NCI-H2196 (cell line): ENCODE results near the gene PPFIBP2.
A peak's percentile ranks its signal among the peaks of the same experiment; 100 is the strongest.

Experiments used
- DNase-seq: peaks from one replicate; lab custom pipeline; 2025; ENCODE audit not compliant: unreplicated experiment; lab: John Stamatoyannopoulos, UW

The PPFIBP2 gene

GRCh38 chr11:7524462-7525235, 10.8 kb downstream of the PPFIBP2 start:
- peak; percentile 12 for DNase-seq

- DNase-seq: no peak
These were observed 11.6 kb downstream of the PPFIBP2 start for GRCh38 chr11:7525424-7525823.

DNA sequence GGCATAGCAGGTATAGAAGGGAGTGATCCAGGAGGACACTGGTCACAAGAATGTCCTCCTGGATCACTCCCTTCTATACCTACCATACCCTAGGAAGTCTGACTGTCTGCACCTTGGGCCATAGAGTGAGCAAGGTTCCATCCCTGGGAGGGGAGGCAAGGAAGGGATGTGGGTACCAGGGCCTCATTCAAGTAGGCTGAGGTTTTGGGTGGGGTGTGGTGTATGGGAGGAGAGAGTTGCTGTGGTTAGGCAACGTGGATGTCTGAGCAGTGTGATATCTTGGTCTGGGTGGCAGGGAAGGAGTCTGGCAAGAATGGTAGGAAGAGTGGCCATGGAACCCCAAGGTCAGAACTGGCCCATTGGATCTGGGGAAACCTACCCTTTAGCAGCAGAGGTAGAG, 13.2 kb downstream of the PPFIBP2 start:
- DNase-seq: no peak

DNA sequence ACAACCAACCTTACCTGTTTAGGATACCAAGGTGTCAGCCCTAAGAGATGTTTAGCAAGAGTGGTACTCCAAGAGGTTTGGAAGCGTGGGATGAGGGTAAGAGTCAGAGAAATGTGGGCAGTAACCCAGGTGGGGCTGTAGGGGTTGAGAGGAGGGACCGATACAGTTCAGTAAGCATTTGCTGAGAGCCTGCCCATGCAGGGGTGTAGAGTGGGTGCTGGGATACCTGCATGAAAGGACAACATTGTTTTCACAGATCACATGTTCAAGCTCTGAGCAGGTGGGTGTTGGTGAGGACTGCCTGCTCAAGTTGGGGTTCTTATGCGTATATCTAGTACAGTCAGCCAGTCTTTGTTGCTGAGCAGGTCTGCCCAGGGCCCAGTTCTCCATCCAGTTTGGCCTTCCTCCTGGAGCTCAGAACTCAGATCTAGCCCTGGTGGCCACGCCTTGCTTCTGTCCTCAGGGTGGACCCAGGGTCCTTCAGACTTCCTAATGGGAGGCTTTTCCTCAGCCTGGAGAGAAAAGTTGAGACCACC, 14.8 kb downstream of the PPFIBP2 start:
- no peak for DNase-seq

DNA sequence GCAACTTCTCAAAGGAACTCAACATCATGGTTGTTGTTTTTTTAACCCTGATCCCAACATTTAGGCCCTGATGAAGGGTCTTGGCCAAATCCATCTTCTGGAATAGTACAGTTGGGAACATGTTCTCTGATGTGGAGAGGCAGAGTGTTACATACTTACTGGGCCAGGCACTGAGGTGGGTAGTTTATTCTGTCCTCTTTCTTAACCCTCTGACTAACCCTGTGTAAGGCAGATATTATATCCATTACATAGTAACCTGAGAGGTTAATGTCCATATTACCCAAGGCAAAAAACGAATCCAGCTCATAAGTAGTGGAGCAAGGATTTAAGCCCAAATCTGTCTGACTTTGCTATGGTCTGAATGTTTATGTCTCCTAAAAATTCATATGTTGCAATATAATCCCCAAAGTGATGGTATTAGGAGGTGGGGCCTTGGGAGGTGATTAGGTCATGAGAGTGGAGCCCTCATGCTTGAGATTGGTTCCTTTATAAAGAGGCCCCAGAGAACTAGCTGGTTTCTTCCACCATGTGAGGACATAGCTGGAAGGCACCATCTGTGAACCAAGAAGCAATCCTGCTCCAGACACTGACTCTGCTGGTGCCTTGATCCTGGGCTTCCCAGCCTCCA, 16.3 kb downstream of the PPFIBP2 start:
- no peak for DNase-seq

DNA sequence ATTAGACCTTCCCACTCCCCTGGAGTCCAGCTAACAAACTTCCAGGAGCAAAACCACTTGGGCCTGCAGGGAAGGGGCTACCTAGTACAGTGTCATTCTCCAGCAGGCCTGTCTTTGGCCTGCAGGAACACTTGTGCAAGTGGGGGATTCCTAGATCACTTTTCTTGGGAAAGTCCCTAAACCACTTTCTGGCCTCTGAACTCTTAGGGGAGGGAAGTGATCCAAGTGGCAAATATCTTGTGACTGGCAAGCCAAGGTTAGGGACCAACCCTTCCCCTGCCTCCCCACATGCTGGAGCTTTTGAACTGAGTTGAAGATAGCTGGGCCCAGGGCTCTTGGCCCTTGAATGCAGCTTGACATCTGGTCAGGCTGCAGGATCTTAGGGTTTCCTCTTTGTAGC, 17.2 kb downstream of the PPFIBP2 start:
- DNase-seq: no peak

DNA sequence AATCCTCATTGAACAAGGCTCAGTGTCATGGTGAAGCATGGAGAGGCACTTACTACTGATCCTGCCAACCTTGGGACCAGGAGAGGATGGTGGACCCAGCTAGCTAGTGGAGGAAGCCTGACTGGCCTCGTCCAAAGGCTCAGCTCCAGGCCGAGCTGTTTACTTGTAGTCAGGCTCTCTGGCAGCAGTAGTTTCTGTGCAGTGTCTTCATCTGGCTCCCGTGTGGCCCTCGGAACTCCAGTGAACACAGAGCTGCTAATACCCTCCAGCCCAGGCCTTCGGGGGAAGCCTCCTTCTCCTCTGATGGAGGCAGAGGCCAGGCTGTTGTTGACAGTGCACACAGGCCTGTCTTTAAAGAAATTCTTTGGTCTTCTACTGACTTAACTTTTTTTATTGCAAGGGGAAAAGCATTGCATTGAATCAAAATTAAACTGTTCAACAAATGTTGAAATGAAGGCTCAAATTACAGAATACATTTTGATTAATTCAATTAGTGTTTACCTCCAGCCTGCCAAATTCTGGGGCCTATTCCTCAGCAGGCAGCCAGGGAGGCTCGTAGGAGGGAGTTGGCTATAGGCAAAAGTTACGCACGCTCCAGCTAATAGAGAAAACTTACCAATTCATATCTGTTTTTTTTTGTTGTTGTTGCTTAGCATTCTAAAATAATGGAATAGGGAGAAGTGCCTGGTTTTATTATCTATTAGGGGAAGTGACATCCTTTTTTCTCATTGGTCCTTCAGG, 18.8 kb downstream of the PPFIBP2 start:
- DNase-seq: no peak

GRCh38 chr11:7533199-7534041, 19.6 kb downstream of the PPFIBP2 start:
- no peak for DNase-seq

- DNase-seq: no peak
These were observed 20.2 kb downstream of the PPFIBP2 start for GRCh38 chr11:7534042-7534378.

DNA sequence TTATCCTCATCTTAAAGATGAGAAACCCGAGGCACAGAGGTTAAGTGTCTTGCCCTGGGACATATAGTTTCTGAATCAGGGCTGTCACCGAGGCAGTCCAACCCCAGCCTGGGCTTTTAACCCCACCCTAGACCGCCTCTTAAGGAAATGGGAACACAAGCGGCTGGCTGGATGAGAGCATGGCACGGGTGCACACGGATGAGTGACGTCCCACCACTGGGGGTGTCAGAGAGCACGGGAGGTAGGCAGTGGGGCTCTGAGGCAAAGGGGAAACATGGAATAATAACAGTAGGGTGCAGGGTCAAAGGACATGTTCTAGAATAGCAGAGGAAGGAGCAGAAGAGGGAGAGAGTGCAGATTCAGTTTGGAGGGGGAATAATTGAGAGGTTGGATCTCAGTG, 22.3 kb downstream of the PPFIBP2 start:
- no peak for DNase-seq

DNA sequence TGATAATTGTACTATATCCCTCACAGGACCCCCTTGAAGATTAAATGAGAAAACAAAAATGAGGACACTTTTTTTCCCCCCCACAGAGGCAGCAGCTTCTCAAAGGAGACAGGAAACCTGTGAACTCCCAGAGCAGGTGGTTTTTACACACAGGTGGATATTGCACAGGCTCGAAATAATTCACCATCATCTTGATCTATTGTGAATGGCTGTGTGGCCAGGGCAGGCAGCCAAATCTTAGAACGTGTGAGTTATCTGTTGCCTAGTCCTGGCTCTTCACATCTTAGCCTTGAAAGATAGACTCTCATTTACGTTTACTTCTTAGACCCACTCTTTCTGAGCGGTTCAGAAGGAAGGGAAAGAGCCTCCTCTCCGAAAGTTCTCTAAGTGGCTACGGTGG, 23.5 kb downstream of the PPFIBP2 start:
- peak; percentile 6 for DNase-seq

DNA sequence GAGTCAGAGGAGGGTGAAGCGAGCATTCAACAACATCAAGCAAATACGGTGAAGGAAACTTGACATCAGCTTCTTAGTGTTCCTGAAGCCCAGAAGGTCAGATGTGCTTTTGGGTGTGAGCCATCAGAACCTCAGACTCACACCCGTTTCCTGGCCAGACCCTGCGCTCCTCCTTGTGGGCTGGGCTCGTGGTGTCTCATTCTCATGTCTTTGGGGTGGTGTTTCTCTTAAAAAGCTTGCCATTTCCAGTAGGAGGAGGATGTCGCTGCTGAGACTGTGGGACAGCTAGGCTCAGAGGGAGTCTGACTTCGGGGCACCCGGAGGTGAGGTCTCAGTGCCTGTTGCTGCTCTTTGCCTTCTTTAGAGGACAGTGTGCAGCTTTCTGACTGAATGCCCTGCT, 24.2 kb downstream of the PPFIBP2 start:
- no peak for DNase-seq

GRCh38 chr11:7538466-7539454, 25.0 kb downstream of the PPFIBP2 start:
- DNase-seq: no peak

- DNase-seq: peak; percentile 7
These were observed 27.2 kb downstream of the PPFIBP2 start for GRCh38 chr11:7540830-7541555.

- no peak for DNase-seq
These were observed 29.5 kb downstream of the PPFIBP2 start for GRCh38 chr11:7543302-7543701.

GRCh38 chr11:7544021-7544420, 30.2 kb downstream of the PPFIBP2 start:
- no peak for DNase-seq

DNA sequence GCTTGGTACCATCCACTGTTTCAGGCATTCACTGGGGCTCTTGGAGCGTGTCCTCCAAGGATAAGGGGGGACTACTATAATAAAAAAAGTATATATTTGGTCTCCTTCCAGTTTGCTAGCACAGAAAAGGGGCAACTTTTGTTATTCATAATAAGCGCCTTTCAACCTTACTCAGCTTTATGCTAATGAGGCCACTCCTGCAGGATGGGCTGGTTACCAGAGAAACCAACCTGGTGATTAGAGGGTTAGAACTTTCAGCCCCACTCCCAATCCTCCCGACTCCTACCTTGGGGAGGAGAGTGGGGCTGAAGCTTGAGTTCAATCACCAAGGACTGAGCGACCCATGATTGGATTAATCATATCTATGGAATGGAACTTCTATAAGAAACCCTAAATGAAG, 31.8 kb downstream of the PPFIBP2 start:
- DNase-seq: no peak

DNA sequence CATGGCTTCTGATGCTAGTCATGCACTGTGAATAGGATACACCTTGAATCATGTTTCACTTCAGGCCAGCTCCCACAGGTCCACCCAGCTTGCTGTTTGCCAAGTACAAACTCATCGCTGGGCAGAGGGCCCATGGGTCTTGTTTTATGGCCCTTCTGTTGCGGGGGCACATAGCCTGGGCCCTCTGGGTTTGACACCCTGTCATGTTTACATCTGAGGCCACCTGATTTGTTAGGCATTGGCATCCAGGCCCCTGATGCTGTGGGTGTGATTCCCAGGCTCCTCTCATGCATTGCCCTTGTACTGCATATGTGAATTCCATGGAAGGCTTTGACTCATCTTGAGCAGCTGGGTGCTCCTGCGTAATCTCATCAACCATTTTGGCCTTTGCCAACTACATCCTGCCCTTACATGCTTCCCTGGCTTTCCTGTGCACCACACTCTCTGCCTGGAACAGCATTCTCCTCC, 32.6 kb downstream of the PPFIBP2 start:
- no peak for DNase-seq

GRCh38 chr11:7547687-7548086, 33.9 kb downstream of the PPFIBP2 start:
- DNase-seq: no peak
